Body of pancreas (tissue), 4 donors: ENCODE measurements around the gene DIP2A. TPM values are rescaled to one million over a fixed set of nuclear protein-coding genes. Genes with fewer than 3 reads are reported as not detected.
"Not testable (repeated sequence)": the region's sequence is repeated elsewhere in the genome, so short reads cannot be mapped to it uniquely, and the experiment has no call there.

Experiments used
- ATAC-seq: fragments of 150-250 bp; one replicate; pipeline ENCODE4 v1.9.1; 2016
- DNase-seq, 4 donors: peaks; one replicate each; pipeline ENCODE4 v3.0.0-alpha.2; 2019
- H3K27ac ChIP-seq, 4 donors: fragments of 200-600 bp; sonication (generic); 1 replicate in 3 of 4; 2 replicates in 1 of 4; pipeline versions ENCODE4 v1.5.1 to v1.6.1; 2016 to 2019; ENCODE audit warnings: mild to moderate bottlenecking in 1 of 4, mixed read lengths in 1 of 4, moderate library complexity in 1 of 4
- H3K27me3 ChIP-seq, 2 donors: fragments of 200-600 bp; sonication (generic); one replicate each; pipeline ENCODE4 v1.6.0; 2016; ENCODE audit warnings: mild to moderate bottlenecking in 1 of 2
- H3K36me3 ChIP-seq, 2 donors: fragments of 200-600 bp; sonication (generic); replicated peaks in 1 of 2; 2 replicates each; pipeline ENCODE4 v1.5.1; 2016; ENCODE audit warnings: low read depth in 2 of 2; ENCODE audit not compliant: insufficient read depth in 1 of 2
- H3K4me1 ChIP-seq: fragments of 200-600 bp; sonication (generic); one replicate; pipeline ENCODE4 v1.6.0; 2016
- H3K4me3 ChIP-seq, 2 donors: fragments of 200-600 bp; sonication (generic); 1 replicate in 1 of 2; 2 replicates in 1 of 2; pipeline ENCODE4 v1.5.1; 2016 to 2019
- H3K9me3 ChIP-seq, 3 donors: fragments of 200-600 bp; sonication (generic); 1 replicate in 2 of 3; 2 replicates in 1 of 3; pipeline ENCODE4 v1.5.1; 2016
- POLR2A ChIP-seq, 3 donors: fragments of 450-650 bp; IDR thresholded peaks; one replicate each; pipeline ENCODE4 v1.6.1; 2016; ENCODE audit warnings: antibody characterized with exemption in 3 of 3, mild to moderate bottlenecking in 2 of 3
- WGBS, 2 donors: methylation state at CpG; one replicate each; pipeline ENCODE4 v1.1.5; 2017; 5-methylcytosine and 5-hydroxymethylcytosine counted together
- intact Hi-C: fragments of 100-400 bp; cut with DNase I; formaldehyde crosslinking; loops from one replicate; pipeline ENCODE4 v1.15.1; 2023
- total RNA-seq, 2 donors: library from RNA; depleted of rRNA; stranded (reverse); fragments of >200 nt; gene quantifications; one replicate each; pipeline ENCODE4 v1.1.0, GENCODE V29; 2016
- TF ChIP-seq, protein P1 (sequence below), 7 experiments: fragments of 450-650 bp in 4 of 7; fragments of 200-600 bp in 3 of 7; sonication (generic) in 3 of 7; IDR thresholded peaks; one replicate each; pipeline ENCODE4 v1.5.1; 2016 to 2019; ENCODE audit warnings: antibody characterized with exemption in 7 of 7

The DIP2A gene
- total RNA-seq, 2 donors from 2014 or later = 28.5 to 44.2 TPM

DNA sequence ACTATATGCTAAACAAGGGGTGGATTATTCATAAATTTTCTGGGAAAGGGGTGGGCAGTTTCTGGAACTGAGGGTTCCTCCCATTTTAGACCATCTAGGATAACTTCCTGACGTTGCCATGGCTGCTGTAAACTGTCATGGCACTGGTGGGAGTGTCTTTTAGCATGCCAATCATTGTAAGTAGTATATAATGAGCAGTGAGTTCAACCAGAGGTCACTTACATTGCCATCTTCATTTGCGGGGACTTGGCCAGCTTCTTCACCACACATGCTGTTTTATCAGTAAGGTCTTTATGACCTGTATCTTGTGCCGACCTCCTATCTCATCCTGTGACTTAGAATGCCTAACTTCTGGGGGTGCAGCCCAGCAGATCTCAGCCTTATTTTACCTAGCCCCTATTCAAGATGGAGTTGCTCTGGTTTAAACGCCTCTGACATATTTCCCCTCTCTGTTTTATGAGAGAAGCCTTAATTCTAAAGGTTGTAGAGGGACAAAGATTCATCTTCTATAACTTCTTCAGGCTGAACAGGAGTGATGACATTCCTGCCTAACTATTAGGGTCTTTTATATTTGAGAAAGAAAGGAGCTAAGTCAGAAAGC lies 60.4 kb downstream of the DIP2A start:
- no peaks in the 10 kb centered on the region for H3K9me3 ChIP-seq
- no peak for DNase-seq
- H3K27ac ChIP-seq = no peak overlapping the region
- intact Hi-C loops = no loop called here
- H3K4me1 ChIP-seq = peaks cover 18% of the 10 kb centered on the region
- H3K27me3 ChIP-seq = no peaks in the 10 kb centered on the region
- no peak for ATAC-seq
- WGBS, 2 donors = 76 to 80% methylated on average over 4 of the region's 4 CpGs
- TF ChIP-seq, protein P1, sequence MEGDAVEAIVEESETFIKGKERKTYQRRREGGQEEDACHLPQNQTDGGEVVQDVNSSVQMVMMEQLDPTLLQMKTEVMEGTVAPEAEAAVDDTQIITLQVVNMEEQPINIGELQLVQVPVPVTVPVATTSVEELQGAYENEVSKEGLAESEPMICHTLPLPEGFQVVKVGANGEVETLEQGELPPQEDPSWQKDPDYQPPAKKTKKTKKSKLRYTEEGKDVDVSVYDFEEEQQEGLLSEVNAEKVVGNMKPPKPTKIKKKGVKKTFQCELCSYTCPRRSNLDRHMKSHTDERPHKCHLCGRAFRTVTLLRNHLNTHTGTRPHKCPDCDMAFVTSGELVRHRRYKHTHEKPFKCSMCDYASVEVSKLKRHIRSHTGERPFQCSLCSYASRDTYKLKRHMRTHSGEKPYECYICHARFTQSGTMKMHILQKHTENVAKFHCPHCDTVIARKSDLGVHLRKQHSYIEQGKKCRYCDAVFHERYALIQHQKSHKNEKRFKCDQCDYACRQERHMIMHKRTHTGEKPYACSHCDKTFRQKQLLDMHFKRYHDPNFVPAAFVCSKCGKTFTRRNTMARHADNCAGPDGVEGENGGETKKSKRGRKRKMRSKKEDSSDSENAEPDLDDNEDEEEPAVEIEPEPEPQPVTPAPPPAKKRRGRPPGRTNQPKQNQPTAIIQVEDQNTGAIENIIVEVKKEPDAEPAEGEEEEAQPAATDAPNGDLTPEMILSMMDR (IDR thresholded peaks at IDR 0.05) = no peak
- TF ChIP-seq POLR2A (IDR thresholded peaks at IDR 0.05) = no peak
- H3K36me3 ChIP-seq = no peaks in the 10 kb centered on the region
- H3K4me3 ChIP-seq = no peak overlapping the region

DNA sequence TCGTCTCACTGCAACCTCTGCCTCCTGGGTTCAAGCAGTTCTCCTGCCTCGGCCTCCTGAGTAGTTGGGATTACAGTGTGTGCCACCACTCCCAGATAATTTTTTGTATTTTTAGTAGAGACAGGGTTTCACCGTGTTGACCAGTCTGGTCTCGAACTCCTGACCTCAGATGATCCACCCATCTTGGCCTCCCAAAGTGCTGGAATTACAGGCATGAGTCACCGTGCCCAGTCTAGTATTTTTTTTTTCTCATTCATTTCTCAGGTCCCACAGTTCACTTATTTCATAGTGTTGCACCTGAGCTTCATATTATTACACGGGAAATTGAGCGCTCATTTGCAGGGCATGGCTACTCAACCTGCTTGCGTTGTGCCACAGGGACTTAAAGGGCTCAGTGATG lies 68.7 kb downstream of the DIP2A start:
- H3K4me3 ChIP-seq, H3K4me1 ChIP-seq, DNase-seq, intact Hi-C loops, H3K9me3 ChIP-seq, H3K27ac ChIP-seq, H3K36me3 ChIP-seq, ATAC-seq, H3K27me3 ChIP-seq: not testable (repeated sequence)
- 78 to 86% methylated on average over 8 of the region's 8 CpGs for WGBS, 2 donors

DNA sequence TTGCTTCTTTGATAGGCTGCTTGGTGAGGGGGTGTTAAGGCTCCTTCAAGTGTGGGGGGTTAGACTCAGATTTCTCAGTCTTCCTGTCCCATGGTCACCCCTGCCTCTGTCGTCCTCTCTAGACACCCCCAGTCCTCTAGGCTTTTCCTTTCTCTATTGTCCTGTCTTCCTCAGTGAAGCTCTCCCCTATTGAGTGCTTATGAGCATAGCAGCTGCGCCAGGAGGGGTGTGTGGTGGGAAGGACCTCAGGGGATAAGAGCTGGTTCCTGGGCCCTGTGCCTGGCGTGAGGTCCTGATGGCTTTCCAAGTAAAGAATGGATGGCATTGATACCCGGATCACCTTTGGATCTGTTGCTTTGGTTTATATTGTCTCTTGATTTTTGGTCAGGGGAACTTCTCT lies 69.1 kb downstream of the DIP2A start:
- no peak for DNase-seq
- no peak for TF ChIP-seq POLR2A (IDR thresholded peaks at IDR 0.05)
- TF ChIP-seq, protein P1 (IDR thresholded peaks at IDR 0.05) = no peak
- no peak overlapping the region for H3K4me3 ChIP-seq
- intact Hi-C loops = no loop called here
- no peaks in the 10 kb centered on the region for H3K27me3 ChIP-seq
- no peak overlapping the region for H3K27ac ChIP-seq
- WGBS, 2 donors = 93% methylated on average over 4 of the region's 4 CpGs
- H3K9me3 ChIP-seq = no peaks in the 10 kb centered on the region
- no peak for ATAC-seq
- H3K4me1 ChIP-seq = no peaks in the 10 kb centered on the region
- H3K36me3 ChIP-seq = no peaks in the 10 kb centered on the region

DNA sequence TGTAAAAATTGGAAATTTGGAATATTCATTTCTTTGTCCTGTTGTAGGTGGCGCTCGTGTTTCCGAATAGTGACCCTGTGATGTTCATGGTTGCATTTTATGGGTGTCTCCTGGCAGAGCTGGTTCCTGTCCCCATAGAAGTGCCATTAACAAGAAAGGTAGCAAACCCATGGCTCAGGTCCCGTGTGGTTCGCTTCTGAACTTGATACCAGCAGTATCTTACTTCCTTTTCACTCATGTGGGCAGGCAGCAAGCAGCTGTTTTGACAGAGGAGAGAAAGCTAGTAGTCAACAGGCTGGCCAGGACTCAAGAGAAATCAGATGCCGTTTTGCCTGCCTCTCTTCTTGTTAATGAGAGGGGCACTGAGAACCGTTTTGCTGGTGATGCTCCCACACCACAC lies 73.4 kb downstream of the DIP2A start:
- intact Hi-C loops = no loop called here
- 82 to 85% methylated on average over 7 of the region's 7 CpGs for WGBS, 2 donors
- no peak for DNase-seq

DNA sequence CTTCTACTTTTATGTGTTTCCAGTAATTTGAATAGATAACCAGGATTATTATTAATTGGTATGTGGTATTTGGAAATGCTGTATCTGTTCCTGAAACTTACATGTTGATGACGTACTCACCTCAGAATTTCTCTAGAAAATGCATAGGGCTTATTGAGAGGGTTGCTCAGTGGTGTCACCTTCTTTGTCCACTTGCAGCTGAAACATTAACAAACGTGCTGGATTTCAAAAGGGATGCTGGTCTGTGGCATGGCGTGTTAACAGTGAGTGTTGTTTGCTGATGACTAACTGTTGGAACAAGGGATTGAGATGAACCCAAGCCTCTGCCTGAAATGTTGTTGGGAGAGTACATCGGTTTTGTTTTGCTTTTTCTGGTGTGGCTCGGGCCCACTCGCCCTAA lies 78.3 kb downstream of the DIP2A start:
- DNase-seq (no peak), ATAC-seq (no peak)
- H3K27me3 ChIP-seq = no peaks in the 10 kb centered on the region
- H3K27ac ChIP-seq = no peak overlapping the region
- WGBS, 2 donors = 81 to 89% methylated on average over 6 of the region's 6 CpGs
- H3K4me1 ChIP-seq = no peaks in the 10 kb centered on the region
- H3K4me3 ChIP-seq = no peak overlapping the region
- no peak for TF ChIP-seq POLR2A (IDR thresholded peaks at IDR 0.05)
- TF ChIP-seq, protein P1 (IDR thresholded peaks at IDR 0.05) = no peak
- intact Hi-C loops = no loop called here
- H3K36me3 ChIP-seq = peaks cover 0 to 17% of the 10 kb centered on the region in 2 donors
- H3K9me3 ChIP-seq = no peaks in the 10 kb centered on the region

More for the DNA sequence above, 73.4 kb downstream of the DIP2A start:
- ATAC-seq = no peak
- H3K4me3 ChIP-seq = no peak overlapping the region
- no peaks in the 10 kb centered on the region for H3K4me1 ChIP-seq
- no peaks in the 10 kb centered on the region for H3K9me3 ChIP-seq
- no peak overlapping the region for H3K27ac ChIP-seq
- H3K27me3 ChIP-seq = no peaks in the 10 kb centered on the region
- H3K36me3 ChIP-seq = peaks cover 0 to 5% of the 10 kb centered on the region in 2 donors
- TF ChIP-seq POLR2A (IDR thresholded peaks at IDR 0.05) = no peak
- TF ChIP-seq, protein P1 (IDR thresholded peaks at IDR 0.05) = no peak
